Activated B cell treated with CpG ODN at 0.5 μM for 24 hours (primary cell): Measurements from ENCODE around the gene GNAL. TPM values are rescaled to one million over a fixed set of nuclear protein-coding genes. Genes with fewer than 3 reads are reported as not detected.
A peak's percentile ranks its signal among the peaks of the same experiment; 100 is the strongest.

ENCODE experiments used
- ATAC-seq: fragments of 200-7000 bp; cut with Tn5 transposase; one replicate; pipeline ENCODE4 v1.10.0; 2021; ENCODE audit warnings: low read depth, mild to moderate bottlenecking, moderate library complexity
- CTCF ChIA-PET: fragments of 350-600 bp; sonication (Branson Sonifier 250); formaldehyde crosslinking; loops from one replicate; lab custom pipeline; 2021; ENCODE audit warnings: antibody characterized with exemption; lab: Charles Lee
- POLR2A ChIA-PET: fragments of 350-600 bp; sonication (Branson Sonifier 250); formaldehyde crosslinking; loops from one replicate; lab custom pipeline; 2021; ENCODE audit warnings: antibody characterized with exemption; lab: Charles Lee
- DNase-seq: peaks from one replicate; pipeline ENCODE4 v3.0.0; 2022
- H3K27ac Mint-ChIP-seq: one replicate; pipeline ENCODE4 v1.8.0; 2020; ENCODE audit warnings: mixed read lengths
- H3K27me3 Mint-ChIP-seq: one replicate; pipeline ENCODE4 v1.8.0; 2021; ENCODE audit warnings: mixed read lengths
- H3K36me3 Mint-ChIP-seq: one replicate; pipeline ENCODE4 v1.8.0; 2021; ENCODE audit warnings: low read depth, mixed read lengths
- H3K4me1 Mint-ChIP-seq: one replicate; pipeline ENCODE4 v1.8.0; 2021; ENCODE audit warnings: mixed read lengths
- H3K4me3 Mint-ChIP-seq: one replicate; pipeline ENCODE4 v1.8.0; 2020; ENCODE audit warnings: mild to moderate bottlenecking, mixed read lengths
- H3K9me3 Mint-ChIP-seq: one replicate; pipeline ENCODE4 v1.8.0; 2020; ENCODE audit warnings: mixed read lengths
- CTCF ChIP-seq: fragments of 200-600 bp; IDR thresholded peaks from one replicate; pipeline ENCODE4 v1.8.0; 2022; ENCODE audit warnings: antibody characterized with exemption, mild to moderate bottlenecking
- intact Hi-C: fragments of 100-400 bp; cut with micrococcal nuclease; formaldehyde crosslinking; loops from one replicate; pipeline ENCODE4 v1.15.1; 2024
- total RNA-seq: library from RNA; stranded (reverse); gene quantifications from 2 replicates; pipeline ENCODE4 v1.2.3, GENCODE V29; 2022

Gene GNAL
- total RNA-seq, 1 donor from 2014 or later: not detected

- TF ChIP-seq CTCF: no peak
- no peak overlapping the region for H3K27ac Mint-ChIP-seq
- H3K27me3 Mint-ChIP-seq: peaks cover 15% of the 10 kb centered on the region
- no peaks in the 10 kb centered on the region for H3K9me3 Mint-ChIP-seq
- no peak overlapping the region for H3K4me3 Mint-ChIP-seq
- DNase-seq: no peak
- no peaks in the 10 kb centered on the region for H3K36me3 Mint-ChIP-seq
- ChIA-PET CTCF (interaction anchor here (1.0 to 1.4 kb wide), 3 partner anchors 9 to 311 kb away, joined by 3 to 5 read pairs (median 3); no protein-coding TSS in a partner anchor), POLR2A (no interaction called here)
- intact Hi-C loops: no loop called here
- ATAC-seq: no peak
- H3K4me1 Mint-ChIP-seq: peaks cover 6% of the 10 kb centered on the region
Measured at GRCh38 chr18:11728249-11728648, 39.2 kb downstream of the GNAL start.

DNA sequence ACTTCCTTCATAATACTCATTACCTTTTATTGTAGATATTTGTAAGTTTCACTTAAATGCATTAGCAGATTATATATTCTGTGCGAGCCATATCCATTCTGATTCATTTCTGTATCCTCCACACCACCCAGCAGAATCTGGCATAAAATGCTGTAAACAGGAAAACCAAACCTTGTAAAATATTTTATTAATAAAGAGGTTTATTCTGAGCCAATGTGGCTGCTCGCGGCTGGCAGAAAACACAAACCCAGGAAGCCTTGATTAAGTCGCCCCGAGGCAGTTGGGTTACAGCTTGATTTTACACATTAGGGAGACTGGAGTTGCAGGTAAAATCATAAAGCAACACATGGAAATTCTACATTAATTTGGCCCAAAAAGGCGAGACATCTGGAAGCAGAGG is 40.5 kb downstream of the GNAL start:
- Mint-ChIP-seq H3K4me3 (no peak overlapping the region), H3K36me3 (no peaks in the 10 kb centered on the region), H3K4me1 (peaks cover 6% of the 10 kb centered on the region), H3K27me3 (peaks cover 22% of the 10 kb centered on the region), H3K9me3 (no peaks in the 10 kb centered on the region), H3K27ac (no peak overlapping the region)
- intact Hi-C loops: no loop called here
- ChIA-PET POLR2A (no interaction called here), CTCF (no interaction called here)
- DNase-seq: no peak
- no peak for ATAC-seq
- TF ChIP-seq CTCF: no peak

- Mint-ChIP-seq H3K36me3 (no peaks in the 10 kb centered on the region), H3K4me1 (peaks cover 6% of the 10 kb centered on the region), H3K27ac (no peak overlapping the region), H3K4me3 (peak overlapping the region; percentile 17), H3K27me3 (peaks cover 25% of the 10 kb centered on the region), H3K9me3 (no peaks in the 10 kb centered on the region)
- POLR2A ChIA-PET: no interaction called here
- intact Hi-C loops: loop anchor here (1.0 to 2.0 kb wide), 4 partner anchors 140 to 306 kb away; no protein-coding TSS in a partner anchor
- TF ChIP-seq CTCF: peak; percentile 30
- CTCF ChIA-PET: interaction anchor here (0.7 to 2.9 kb wide), 7 partner anchors 20 to 504 kb away, joined by 3 to 39 read pairs (median 4); no protein-coding TSS in a partner anchor
- ATAC-seq (peak; percentile 54), DNase-seq (peak; percentile 53)
Measured at GRCh38 chr18:11733031-11733430, 44.0 kb downstream of the GNAL start.

- DNase-seq (no peak), ATAC-seq (no peak)
- CTCF ChIA-PET: interaction anchor here (1.2 to 1.4 kb wide), 2 partner anchors 8 to 201 kb away, joined by 3 to 6 read pairs; no protein-coding TSS in a partner anchor
- Mint-ChIP-seq H3K4me3 (no peak overlapping the region), H3K27me3 (peaks cover 28% of the 10 kb centered on the region), H3K9me3 (no peaks in the 10 kb centered on the region), H3K4me1 (peaks cover 6% of the 10 kb centered on the region), H3K27ac (no peak overlapping the region), H3K36me3 (no peaks in the 10 kb centered on the region)
- TF ChIP-seq CTCF: no peak
- POLR2A ChIA-PET: no interaction called here
- intact Hi-C loops: no loop called here
Measured at GRCh38 chr18:11736656-11737055, 47.6 kb downstream of the GNAL start.

GRCh38 chr18:11739893-11740292 is 50.8 kb downstream of the GNAL start:
- Mint-ChIP-seq H3K27ac (no peak overlapping the region), H3K9me3 (no peaks in the 10 kb centered on the region), H3K4me3 (no peak overlapping the region), H3K36me3 (no peaks in the 10 kb centered on the region), H3K27me3 (peaks cover 22% of the 10 kb centered on the region), H3K4me1 (no peaks in the 10 kb centered on the region)
- intact Hi-C loops: loop anchor here (10.0 kb wide), 1 partner anchor 1765 kb away; no protein-coding TSS in a partner anchor
- ChIA-PET POLR2A (no interaction called here), CTCF (no interaction called here)
- no peak for DNase-seq
- ATAC-seq: no peak
- no peak for TF ChIP-seq CTCF
